NOMO-1 treated with dmso at 0.1 percent for 144 hours (cell line): Measurements from ENCODE around the gene FERMT2.
"Not testable (repeated sequence)": the region's sequence is repeated elsewhere in the genome, so short reads cannot be mapped to it uniquely, and the experiment has no call there.

ENCODE experiments used
- DNase-seq: peaks from one replicate; lab custom pipeline; 2025; ENCODE audit not compliant: unreplicated experiment; lab: John Stamatoyannopoulos, UW

FERMT2 gene

DNA sequence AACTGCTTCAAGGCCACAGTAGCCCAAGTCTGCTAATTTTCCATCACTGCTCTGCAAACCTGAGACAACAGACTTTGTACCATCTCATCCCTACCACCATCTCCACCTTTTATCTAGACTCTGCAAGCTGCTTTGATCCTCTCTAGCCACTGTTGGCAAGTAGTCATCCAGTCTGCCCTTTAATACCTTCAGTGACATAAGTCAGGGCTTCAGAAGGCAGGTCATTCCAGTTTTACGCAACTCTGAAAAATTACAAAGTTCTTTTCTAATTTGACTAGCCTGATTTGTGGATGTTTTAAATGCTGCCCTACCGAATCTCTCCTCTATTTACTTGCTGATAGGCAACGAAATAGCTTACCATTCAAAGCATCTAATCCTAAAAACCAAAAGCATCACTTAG lies 2.8 kb downstream of the FERMT2 start:
- no peak for DNase-seq

DNA sequence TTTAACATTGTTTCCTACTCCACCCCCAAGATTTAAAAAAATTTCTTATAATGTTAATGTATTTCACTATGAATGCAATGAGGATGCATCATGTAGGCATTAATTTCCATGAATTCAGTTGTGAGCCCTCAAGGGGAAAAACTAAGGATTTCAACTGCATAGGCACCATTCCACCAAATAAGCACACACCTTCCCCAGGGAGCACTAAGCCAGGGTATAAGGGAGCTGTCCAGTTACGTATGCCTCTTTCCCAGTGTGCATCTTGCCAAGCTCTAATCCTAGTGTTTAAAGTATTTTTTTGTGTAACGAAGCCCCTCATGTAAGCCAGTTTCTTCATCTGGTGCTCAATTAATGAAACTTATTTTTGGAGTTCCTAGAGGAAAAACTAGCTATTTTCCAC lies 6.6 kb downstream of the FERMT2 start:
- DNase-seq = no peak

DNA sequence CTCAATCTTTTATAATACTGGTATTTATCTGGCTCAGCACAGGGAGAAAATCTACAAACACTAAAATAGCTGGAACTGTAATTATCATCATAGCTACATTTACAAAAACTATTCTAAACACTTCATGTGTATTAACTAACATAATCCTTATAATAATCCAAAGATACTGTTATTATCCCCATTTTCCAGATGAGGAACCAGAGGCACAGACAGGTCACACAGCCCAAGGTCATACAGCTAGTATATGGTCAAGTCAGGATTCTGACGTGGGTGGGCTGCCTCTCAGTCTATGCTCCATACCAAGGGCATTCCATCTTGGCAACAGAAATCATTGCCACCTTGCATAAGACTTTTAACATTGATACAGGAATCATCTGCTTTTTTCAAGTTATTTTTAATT lies 11.4 kb downstream of the FERMT2 start:
- DNase-seq = no peak

DNA sequence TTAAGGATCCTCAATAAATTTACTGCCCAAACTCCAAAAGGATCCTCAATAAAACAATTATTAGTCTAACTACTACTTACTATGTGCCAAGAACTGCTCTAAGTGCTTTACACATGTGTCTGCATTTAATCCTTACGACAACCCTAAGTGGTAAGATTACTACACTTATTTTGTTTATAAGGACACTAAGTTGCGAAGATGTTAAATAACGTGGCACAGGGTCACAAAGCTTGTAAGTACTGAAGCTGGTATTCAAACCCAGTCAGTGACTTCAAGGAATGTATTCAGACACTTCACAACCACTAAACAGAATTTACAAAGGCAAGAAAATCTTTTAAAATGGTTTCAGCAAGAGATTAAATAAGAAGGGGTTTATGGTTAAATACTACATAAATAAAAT lies 13.0 kb downstream of the FERMT2 start:
- no peak for DNase-seq

DNA sequence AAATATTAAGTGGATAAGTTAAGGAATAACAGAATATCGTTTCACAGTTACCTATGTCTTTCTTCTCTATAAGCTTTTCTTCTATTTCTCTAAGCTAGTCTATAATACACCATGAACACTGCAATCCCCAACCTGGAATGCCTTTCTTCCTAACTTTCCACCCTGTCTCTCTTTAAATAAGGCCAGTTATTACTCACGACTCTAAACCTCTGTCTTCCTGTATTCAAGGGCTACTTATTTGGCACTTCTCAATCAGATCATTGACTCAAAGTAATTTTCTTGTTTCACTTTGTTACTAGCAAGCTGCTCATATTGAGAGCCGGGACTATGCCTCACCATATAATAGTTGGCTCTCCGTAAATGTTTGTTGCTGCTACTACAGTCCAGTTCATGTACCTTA lies 13.5 kb downstream of the FERMT2 start:
- DNase-seq = no peak

DNA sequence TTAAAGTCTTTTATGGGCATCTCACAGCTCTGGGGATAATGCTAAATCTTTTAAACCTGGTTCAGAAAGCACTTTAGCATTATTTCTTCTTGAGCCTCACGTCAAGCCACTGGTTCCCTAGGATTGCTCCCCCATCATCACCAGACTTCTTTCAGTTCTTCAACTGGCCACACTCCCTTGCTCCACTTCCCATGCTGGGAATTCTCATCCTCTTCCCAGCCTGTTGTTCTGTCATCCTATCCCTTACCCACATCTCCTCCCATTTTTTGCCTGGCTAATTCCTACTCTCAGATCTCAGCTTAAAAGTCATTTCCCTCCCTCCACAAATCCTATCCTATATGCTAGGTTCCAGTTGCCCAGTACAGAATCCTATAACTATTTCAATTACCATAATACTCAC lies 14.4 kb downstream of the FERMT2 start:
- DNase-seq = no peak

DNA sequence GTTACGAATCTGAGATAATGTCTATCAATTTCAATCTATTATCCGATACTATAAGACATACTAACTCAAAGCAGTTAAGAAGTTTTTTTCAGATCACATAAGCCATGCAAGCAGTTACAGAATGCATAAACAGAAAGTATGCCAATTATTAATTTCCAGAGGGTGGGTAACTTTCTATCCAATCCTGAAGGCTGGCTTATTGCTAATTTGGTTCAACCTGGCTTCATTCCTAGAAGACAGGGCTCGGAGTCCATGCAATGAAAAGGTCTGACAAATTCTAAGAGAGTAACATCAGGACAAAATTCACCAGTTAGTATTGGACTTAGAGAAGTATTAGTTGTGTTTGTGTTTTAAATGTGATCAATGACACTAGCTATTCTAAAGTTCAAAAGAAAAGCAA lies 15.0 kb downstream of the FERMT2 start:
- no peak for DNase-seq

DNA sequence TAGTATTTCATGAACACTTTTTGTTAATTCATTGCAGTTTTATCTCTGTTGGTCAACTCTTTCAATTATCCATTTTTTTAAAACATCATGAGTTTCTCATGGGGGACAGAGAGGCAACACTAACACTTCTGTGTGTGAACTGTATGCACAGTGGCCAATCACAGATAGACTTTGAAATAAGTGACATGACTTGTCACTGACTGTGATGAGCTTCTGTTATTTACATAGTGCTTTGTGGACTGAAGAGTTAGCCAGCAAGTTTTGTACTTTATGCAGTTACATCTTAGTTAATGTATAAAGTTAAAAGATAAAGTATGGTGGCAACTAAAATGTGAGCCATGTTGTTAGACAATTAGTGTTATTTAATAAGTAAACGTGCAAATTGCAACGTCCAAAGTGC lies 16.1 kb downstream of the FERMT2 start:
- no peak for DNase-seq

DNA sequence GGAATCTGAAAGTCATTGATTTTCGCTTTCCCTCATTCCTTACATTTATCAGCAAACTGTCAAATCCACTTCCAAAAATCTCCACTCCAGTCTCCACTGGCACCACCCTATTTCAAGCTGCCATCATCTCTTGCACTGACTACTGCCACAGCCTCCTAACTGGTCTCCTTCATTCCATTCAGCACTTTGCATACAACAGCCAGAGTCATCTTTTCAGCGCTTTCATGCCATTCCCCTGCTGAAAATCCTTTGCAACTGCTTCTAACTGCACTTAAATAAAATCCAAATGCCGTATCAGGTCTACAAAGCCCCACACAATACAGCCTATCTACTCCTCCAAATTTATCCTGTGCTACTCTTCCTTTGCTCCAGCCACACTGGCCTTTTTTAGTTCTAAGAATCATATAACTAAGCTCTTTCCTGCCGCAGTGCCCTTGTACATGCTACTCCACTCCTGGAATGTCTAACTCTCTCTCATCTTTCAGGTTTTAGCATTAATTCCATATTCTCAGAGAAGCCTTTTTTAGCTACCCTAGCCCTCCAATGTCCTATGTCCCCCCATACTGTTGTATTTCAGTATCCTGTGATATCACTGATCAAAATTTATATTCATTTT lies 21.6 kb downstream of the FERMT2 start:
- no peak for DNase-seq

DNA sequence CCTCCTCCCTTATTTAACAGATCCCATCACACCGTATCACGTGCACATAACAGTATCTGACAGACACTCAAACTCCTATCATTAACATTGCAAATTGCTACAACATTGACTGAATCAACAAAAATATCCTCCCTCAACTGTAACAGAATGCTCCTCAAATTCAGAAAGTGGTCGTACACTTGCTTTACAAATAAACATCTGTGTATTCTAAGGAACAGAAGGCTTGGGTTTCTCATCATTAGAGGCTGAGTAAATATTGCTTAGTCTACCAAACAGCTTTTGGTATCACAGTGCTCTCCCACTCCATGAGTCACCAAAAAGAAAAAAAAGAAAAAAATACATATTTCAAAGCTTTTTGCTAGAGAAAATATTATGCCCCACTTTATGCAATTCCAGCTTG lies 23.9 kb downstream of the FERMT2 start:
- DNase-seq = no peak

DNA sequence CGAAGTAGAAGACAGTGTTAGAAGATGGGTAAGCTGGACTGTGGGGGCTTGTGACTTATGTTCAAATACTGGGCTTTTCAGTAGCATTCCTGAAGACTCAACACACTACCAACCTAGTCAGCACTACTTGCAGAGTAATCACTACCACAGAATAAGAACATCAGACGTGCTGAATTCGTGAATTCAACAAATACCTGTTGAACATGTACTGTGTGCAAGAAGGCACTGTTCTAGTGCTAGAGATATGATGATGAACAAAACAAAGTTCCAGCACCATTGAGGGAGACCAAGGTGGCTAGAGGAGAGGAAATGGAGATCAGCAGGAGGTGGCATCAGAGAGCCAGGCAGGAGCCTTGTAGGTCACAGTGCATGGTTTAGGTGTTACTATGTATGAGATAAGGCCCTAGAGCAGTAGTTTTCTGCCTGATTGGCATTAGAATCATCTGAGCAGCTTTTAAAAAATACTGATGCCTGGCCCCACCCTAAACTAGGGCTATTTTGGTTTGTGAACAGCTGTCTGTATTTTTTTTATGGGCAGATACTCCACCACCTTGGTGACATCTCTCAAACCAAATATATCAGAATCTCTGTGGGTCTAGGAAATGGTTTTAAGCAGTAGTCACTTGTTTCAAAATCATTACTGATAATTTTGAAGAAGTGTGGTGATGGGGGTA lies 26.8 kb downstream of the FERMT2 start:
- DNase-seq = no peak

DNA sequence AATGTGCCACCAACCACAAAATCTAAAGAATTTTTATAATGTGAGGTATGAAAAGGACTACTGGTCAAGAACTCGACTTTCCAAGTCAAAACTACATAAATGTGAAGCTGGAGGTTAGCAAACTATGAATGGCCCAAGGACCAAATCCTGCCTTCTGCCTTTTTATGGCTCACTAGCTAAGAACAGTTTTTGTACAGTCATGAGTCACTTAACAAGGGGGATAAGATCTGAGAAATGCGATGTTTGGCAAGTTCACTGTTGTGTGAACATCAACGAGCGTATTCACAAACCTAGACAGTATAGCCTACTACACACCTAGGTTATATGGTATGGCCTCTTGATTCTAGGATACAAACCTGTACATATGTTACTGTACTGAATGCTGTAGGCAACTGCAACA lies 28.2 kb downstream of the FERMT2 start:
- DNase-seq = no peak

DNA sequence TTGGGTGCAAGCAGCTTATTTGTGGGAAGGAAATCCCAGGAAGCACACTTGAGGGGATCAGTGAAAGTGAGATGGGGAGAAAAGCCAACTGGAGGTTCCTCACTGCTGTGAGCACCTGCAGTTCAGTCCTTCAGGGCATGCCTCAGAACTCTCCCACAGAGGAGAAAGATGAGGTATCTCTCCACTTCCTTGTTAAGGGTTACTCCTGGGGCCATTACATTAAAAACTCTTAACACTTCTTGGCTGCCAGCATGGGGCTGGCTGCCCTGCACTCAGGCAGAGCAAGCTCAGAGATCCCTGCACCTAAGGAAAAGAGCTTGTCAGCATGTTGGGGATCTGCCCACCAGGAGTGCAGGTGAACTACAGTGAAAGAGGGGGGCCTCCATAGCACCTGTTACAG lies 28.8 kb downstream of the FERMT2 start:
- DNase-seq = no peak

DNA sequence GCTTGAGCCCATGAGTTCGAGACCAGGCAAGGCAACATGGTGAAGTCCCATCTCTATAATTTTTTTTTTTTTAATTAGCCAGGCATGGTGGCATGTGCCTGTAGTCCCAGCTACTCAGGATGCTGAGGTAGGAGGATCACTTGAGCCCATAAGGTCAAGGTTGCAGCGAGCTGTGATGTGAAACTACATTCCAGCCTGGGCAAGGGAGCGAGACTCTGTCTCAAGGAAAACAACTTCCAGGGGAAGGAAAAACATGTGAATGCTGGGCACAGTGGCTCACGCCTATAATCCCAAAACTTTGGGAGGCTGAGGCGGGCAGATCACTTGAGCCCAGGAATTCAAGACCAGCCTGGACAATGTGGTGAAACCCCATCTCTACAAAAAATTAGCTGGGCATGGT lies 30.4 kb downstream of the FERMT2 start:
- DNase-seq = not testable (repeated sequence)

DNA sequence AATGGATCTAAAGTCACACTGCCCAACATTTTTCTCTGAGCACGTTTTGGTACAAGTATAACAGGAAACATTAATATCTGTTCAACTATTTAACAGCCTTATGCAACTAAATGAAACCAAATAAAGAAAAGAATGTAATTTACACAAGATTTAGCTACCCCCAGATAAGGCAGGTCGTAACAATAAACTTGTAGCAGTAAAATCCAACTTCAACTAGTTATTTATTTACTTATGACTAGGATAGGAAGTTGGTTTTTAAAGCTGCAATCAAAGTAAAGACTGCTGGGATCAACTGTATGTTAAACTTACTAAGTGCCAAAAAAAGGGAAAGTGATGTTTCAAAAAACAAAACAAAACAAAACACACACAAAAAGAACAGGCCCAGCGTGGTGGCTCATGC lies 30.9 kb downstream of the FERMT2 start:
- no peak for DNase-seq

DNA sequence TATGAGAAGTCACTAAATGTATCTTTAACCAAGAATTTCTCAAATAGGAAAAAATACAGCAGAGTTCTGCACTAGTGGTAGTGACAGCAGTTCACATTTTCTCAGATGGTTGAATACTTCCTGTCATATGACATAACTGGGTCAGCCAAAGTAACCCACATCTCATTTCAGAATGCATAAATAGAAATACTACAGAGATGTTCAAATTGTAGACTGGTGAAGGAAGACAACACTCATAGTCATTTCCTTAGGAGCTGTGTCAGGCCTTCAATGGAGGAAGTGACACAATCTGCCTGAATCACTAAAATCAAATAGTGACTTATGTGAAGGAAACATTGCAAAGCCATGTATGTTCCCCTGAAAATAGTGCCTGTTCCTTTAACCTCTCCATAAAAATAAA lies 32.4 kb downstream of the FERMT2 start:
- peak; percentile 65 for DNase-seq

DNA sequence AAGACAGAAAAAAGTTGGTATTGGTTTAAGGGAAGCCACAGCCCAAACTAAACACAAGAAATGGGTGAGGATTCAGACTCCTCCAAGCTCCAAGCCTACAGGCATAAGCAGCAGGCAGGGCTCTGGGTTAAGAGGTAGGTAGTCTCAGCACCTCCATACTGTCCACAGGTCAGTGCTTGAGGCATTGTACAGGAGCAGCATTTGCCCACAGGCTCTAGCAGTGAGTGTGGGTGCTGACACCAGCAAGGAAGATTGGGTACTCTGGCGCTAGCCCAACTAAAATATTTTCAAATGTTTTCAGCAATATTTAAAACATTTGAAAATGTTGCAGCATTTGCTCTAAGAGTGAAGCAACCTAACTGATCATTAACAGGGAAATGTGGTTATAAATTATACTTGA lies 33.1 kb downstream of the FERMT2 start:
- DNase-seq = no peak

DNA sequence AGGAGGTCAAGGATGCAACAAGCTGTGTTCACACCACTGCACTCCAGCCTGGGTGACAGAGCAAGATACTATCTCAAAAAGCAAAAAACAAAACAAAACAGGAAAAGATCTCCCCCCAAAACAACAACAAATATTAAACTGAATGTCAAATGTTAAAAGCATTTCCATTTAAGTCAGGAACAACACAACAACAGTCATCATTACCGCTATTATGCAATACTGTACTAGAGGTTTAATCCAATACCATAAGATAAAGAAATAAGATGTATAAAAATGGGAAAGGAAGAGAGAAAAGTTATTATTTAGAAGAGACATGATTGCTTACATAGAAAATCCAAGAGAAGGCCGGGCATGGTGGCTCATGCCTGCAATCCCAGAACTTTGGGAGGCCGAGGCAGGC lies 36.6 kb downstream of the FERMT2 start:
- no peak for DNase-seq

DNA sequence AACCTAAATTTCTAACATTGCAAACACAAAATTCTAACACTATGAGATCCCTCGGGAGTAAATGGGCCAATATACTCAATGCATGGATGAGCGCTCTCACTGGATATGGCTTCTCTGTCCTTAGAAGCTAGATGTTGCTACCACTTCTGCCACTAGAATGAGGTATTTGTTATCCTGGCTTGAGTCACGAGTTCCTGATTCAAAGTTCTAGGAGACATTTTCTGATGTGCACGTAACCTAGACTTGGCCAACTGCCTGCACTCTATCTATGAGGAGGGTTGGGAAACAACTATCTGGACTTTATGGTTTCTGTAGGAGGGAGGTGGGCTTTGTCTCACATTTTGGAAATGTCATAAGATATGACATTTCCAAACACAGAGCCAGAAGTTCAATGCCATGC lies 37.6 kb downstream of the FERMT2 start:
- no peak for DNase-seq

DNA sequence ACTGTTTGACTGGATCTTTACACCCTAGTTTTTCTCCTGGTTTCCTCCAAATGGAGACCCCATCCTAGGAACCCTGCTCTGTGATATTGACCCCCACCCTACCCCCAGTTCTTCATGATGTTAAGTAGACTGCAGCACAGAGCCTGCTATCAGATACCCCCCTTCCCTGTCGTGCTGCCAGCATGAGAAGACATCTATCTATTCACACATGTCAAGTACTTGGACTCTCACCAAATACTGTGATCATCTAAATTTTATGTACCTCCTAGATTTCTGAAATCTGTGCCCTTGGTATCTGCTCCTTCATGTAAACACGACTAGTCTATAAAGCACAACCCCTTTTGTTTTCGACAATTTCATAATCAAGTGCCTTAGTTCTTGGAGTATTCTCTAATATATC lies 38.9 kb downstream of the FERMT2 start:
- DNase-seq = no peak

DNA sequence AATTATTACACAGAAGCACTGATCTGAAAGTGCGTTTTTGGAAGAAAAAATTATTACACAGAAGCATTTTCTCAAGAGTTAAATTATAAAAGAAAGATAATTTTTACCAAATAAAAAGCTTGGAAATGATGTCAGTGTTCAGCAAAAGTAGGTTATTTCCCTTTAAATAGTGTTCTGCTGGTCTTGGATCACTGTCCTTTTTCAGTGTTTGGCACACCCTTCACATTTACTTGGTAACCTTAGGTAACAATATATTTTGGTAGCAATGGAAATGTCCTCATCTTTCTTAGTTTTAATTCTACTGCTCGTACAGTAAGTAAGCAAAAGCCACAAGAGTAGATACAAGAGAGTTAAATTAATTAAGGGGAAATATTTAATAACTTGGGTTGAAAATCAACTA lies 40.3 kb downstream of the FERMT2 start:
- no peak for DNase-seq

DNA sequence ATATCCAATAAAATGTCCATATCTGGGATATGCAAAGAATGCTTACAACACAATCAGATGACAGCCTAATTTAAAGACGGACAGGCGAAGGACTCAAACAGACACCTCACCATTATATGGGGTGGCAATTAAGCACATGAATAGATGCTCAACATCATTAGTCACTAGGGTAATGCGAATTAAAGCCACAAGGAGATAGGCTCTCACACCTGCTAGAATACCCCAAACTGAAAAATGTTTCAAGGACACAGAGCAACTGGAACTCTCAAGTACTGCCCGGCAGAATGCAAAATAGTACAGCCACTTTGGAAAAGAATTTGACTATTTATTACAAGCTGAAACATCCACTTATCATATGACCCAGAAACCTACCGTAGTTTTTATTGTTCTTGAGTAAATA lies 42.9 kb downstream of the FERMT2 start:
- DNase-seq = no peak

DNA sequence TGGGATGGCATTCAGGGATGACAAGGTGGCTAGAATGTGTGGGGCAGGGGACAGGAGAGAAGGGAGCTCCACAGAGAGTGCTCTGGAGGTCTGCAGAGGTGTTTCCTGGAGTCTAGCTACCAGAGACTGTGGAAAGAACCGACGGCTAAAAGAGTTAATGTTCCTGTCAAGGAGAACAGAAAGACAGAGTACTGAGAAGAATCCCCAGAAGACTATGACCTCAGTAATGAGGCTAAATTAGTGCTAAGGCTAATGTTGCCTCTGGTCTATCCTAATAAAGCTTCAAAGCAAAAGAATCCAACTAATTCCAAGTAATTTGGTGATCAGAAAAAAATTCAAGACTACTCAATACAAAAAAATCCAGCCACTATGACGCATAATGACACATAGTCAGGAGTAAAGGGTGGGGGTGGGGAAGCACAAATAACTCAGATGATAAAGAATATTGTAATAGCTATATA lies 44.7 kb downstream of the FERMT2 start:
- no peak for DNase-seq
